Osteoblast (primary cell): ENCODE results near the gene CATSPERD. TPM values are rescaled to one million over a fixed set of nuclear protein-coding genes. Genes with fewer than 3 reads are reported as not detected.
A peak's percentile ranks its signal among the peaks of the same experiment; 100 is the strongest.

Experiments
- DNase-seq: peaks from one replicate; pipeline ENCODE4 v3.0.0; 2011; ENCODE audit warnings: low spot score, mixed read lengths; ENCODE audit not compliant: insufficient read length; ENCODE audit errors: missing footprints
- H2AFZ ChIP-seq: 2 replicates; pipeline ENCODE4 v1.6.0; 2011; ENCODE audit warnings: mild to moderate bottlenecking, low read length
- H3K27ac ChIP-seq: 2 replicates; pipeline ENCODE4 v1.5.1; 2011; ENCODE audit warnings: mild to moderate bottlenecking, low read depth, low read length, moderate library complexity
- H3K27me3 ChIP-seq: 2 replicates; pipeline ENCODE4 v1.6.0; 2012; ENCODE audit warnings: mild to moderate bottlenecking, control low read depth, inconsistent platforms, low read length, moderate library complexity; ENCODE audit not compliant: insufficient read depth
- H3K36me3 ChIP-seq: 2 replicates; pipeline ENCODE4 v1.5.1; 2011; ENCODE audit warnings: mild to moderate bottlenecking, low read length, control low read depth, moderate library complexity; ENCODE audit not compliant: insufficient read depth
- H3K4me1 ChIP-seq: 2 replicates; pipeline ENCODE4 v1.5.1; 2011; ENCODE audit warnings: mild to moderate bottlenecking, low read length, control low read depth, moderate library complexity; ENCODE audit not compliant: insufficient read depth
- H3K4me2 ChIP-seq: 2 replicates; pipeline ENCODE4 v1.6.0; 2011; ENCODE audit warnings: mild to moderate bottlenecking, low read length; ENCODE audit not compliant: insufficient read depth
- H3K4me3 ChIP-seq: fragments of 200-600 bp; sonication (generic); 3 replicates; pipeline ENCODE4 v1.5.1; 2012; ENCODE audit warnings: mild to moderate bottlenecking, low read length, inconsistent platforms; ENCODE audit not compliant: insufficient read depth
- H3K79me2 ChIP-seq: 2 replicates; pipeline ENCODE4 v1.6.0; 2012; ENCODE audit warnings: mild to moderate bottlenecking, low read length, control low read depth, inconsistent platforms; ENCODE audit not compliant: insufficient read depth
- H3K9me3 ChIP-seq: 2 replicates; pipeline ENCODE4 v1.5.1; 2011; ENCODE audit warnings: low read depth, low read length, control low read depth
- H4K20me1 ChIP-seq: 2 replicates; pipeline ENCODE4 v1.6.0; 2012; ENCODE audit warnings: mild to moderate bottlenecking, low read length, control low read depth; ENCODE audit not compliant: insufficient read depth
- CTCF ChIP-seq: IDR thresholded peaks from 2 replicates; pipeline ENCODE4 v1.5.1; 2011; ENCODE audit warnings: mild to moderate bottlenecking, low read depth, low read length, moderate library complexity; ENCODE audit errors: extremely low read depth
- total RNA-seq: library from RNA; depleted of rRNA; stranded (reverse); fragments of >200 nt; gene quantifications from 2 replicates; pipeline ENCODE4 v1.2.3, GENCODE V29; 2012

The CATSPERD gene
- total RNA-seq, 1 donor: under 0.01 TPM

DNA sequence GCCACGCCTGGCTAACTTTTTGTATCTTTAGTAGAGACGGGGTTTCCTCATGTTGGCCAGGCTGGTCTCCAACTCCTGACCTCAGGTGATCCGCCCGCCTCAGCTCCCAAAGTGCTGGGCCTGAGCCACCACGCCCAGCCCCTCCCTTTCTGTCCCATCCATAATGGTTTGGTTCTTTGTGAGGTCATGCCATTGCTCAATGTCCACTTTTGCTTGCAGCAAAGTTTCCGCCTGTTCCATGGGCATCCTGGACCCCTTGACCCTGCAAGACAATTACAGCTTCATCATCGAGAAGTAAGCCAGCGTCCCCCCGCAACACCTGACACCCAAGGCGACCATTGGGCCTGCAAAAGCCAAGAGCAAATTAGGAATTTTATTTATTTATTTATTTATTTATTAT, 47.5 kb downstream of the CATSPERD start:
- H3K36me3 ChIP-seq: no peaks in the 10 kb centered on the region
- no peak overlapping the region for H3K27ac ChIP-seq
- H3K4me2 ChIP-seq: no peak overlapping the region
- peak; percentile 23 for DNase-seq
- no peak for TF ChIP-seq CTCF
- no peaks in the 10 kb centered on the region for H3K79me2 ChIP-seq
- no peaks in the 10 kb centered on the region for H3K9me3 ChIP-seq
- no peak overlapping the region for H2AFZ ChIP-seq
- no peak overlapping the region for H3K4me3 ChIP-seq
- no peaks in the 10 kb centered on the region for H3K4me1 ChIP-seq
- H4K20me1 ChIP-seq: no peaks in the 10 kb centered on the region
- H3K27me3 ChIP-seq: no peaks in the 10 kb centered on the region

DNA sequence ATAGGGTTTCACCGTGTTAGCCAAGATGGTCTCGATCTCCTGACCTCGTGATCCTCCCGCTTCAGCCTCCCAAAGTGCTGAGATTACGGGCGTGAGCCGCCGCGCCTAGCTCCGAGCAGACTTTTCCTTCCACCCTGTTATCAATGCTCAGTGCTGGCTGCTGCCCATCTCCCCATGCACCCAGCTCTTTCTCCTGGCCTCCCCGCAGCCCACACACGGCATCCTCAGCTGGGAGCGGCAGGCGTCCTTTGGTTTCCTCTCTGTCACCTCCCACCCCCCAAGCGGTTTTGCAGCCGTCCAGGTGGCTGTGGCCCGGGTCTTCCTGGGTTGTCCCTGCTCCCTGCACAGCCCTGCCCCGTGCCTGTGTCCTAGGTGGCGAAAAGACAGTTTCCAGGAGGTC, 52.0 kb downstream of the CATSPERD start:
- H4K20me1 ChIP-seq: no peaks in the 10 kb centered on the region
- H3K79me2 ChIP-seq: no peaks in the 10 kb centered on the region
- H2AFZ ChIP-seq: no peak overlapping the region
- peaks cover 3% of the 10 kb centered on the region for H3K4me1 ChIP-seq
- no peaks in the 10 kb centered on the region for H3K36me3 ChIP-seq
- no peak for TF ChIP-seq CTCF
- H3K27me3 ChIP-seq: no peaks in the 10 kb centered on the region
- no peak overlapping the region for H3K27ac ChIP-seq
- no peak overlapping the region for H3K4me2 ChIP-seq
- no peaks in the 10 kb centered on the region for H3K9me3 ChIP-seq
- no peak overlapping the region for H3K4me3 ChIP-seq
- peak; percentile 10 for DNase-seq

GRCh38 chr19:5773276-5773675, 52.8 kb downstream of the CATSPERD start:
- H4K20me1 ChIP-seq: no peaks in the 10 kb centered on the region
- peak; percentile 56 for DNase-seq
- no peaks in the 10 kb centered on the region for H3K9me3 ChIP-seq
- no peaks in the 10 kb centered on the region for H3K27me3 ChIP-seq
- H3K4me1 ChIP-seq: peaks cover 3% of the 10 kb centered on the region
- no peak overlapping the region for H3K4me2 ChIP-seq
- H2AFZ ChIP-seq: peak overlapping the region; percentile 21
- H3K36me3 ChIP-seq: no peaks in the 10 kb centered on the region
- no peak for TF ChIP-seq CTCF
- no peaks in the 10 kb centered on the region for H3K79me2 ChIP-seq
- no peak overlapping the region for H3K27ac ChIP-seq
- H3K4me3 ChIP-seq: no peak overlapping the region

DNA sequence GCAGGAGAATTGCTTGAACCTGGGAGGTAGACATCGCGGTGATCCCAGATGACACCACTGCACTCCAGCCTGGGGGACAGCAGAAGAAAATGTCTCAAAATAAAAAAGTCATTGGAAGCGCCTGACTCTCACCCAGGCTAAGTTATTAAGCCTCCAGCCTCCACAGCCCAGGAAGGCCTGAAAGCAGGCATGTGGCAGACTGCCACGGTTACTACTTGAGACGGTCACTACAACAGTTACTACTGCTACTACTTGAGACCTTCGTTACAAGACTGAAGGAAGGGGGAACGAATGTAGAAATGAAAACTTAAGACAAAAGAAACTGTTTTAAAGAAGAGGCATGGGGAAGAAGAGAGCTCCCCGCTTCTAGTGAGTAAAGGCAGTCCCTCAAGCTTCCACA, 54.5 kb downstream of the CATSPERD start:
- H4K20me1 ChIP-seq: no peaks in the 10 kb centered on the region
- no peak overlapping the region for H3K27ac ChIP-seq
- no peak overlapping the region for H3K4me2 ChIP-seq
- H2AFZ ChIP-seq: no peak overlapping the region
- H3K4me3 ChIP-seq: no peak overlapping the region
- H3K27me3 ChIP-seq: no peaks in the 10 kb centered on the region
- no peaks in the 10 kb centered on the region for H3K9me3 ChIP-seq
- no peaks in the 10 kb centered on the region for H3K36me3 ChIP-seq
- no peaks in the 10 kb centered on the region for H3K79me2 ChIP-seq
- peak; percentile 4 for DNase-seq
- TF ChIP-seq CTCF: no peak
- H3K4me1 ChIP-seq: peaks cover 3% of the 10 kb centered on the region
